NCI-H510A (cell line): Measurements from ENCODE around the gene CCNT2.
"Not testable (repeated sequence)": the region's sequence is repeated elsewhere in the genome, so short reads cannot be mapped to it uniquely, and the experiment has no call there.

Source experiments
- DNase-seq: peaks from one replicate; lab custom pipeline; 2025; lab: John Stamatoyannopoulos, UW

CCNT2 gene

DNA sequence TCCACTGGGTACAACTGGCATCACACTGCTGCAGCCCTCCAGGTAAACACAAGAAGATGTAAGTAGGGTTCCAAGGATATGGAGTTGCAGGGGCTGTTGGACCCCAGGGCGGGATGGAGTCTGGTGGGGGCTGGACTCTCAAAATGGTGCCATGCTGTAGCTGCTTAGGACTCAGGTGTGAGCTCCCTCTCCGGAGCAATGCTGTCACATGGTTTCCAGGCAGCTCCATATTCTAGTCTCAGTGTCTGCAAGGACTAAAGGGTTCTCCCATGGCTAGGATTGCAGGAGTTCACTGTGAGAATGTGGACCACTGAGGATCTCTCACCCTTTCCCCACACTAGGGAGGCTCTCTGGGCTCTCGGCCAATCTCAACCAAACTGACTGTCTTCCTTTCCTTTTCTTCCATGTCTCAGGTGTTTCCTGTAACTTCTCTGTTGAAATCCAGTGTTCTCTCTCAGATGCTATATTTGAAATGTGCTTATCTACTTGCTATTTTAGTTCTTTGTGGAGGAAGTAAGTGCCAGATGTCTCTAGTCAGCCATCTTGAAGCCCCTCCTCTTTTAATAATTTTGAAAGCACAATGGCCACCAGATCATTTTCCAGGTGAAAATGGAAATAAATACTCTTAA is 57.6 kb downstream of the CCNT2 start:
- DNase-seq: no peak

DNA sequence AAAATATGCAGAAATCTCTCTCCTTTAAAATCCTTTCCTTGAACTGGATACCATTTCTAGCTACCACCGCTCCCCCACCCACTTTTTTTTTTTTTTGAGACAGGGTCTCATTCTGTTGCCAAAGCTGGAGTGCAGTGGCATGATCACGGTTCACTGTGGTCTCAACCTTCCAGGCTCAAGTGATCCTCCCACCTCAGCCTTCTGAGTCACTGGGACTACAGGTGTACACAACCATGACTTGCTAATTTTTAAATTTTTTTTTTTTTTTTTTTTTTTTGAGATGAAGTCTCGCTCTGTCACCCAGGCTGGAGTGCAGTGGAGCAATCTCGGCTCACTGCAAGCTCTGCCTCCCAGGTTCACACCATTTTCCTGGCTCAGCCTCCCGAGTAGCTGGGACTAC is 58.5 kb downstream of the CCNT2 start:
- not testable (repeated sequence) for DNase-seq

GRCh38 chr2:134979221-134979620 is 60.6 kb downstream of the CCNT2 start:
- no peak for DNase-seq

- DNase-seq: no peak
Observed at GRCh38 chr2:134980639-134981038, 62.0 kb downstream of the CCNT2 start.

- DNase-seq: no peak
Observed at GRCh38 chr2:134982603-134983002, 64.0 kb downstream of the CCNT2 start.

DNA sequence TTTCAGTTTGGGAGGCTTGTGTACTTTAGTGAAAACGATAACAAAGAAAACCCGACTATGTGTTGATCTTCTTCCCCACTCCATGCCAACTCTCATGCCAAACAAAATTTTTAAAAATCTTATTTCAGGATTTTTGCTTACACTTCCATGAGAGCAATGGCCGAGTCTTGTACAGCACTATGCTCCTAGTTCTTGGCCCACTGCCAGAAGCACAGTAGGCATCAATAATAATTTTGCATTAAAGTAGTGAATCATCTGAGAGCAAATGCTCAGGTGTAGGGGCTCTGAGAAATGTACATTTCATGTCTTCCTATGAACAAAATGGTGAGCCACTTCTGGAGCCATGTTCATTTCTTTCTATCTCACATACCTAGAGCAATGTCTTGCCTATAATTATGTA is 66.4 kb downstream of the CCNT2 start:
- DNase-seq: no peak

- no peak for DNase-seq
Observed at GRCh38 chr2:134988994-134989605, 70.5 kb downstream of the CCNT2 start.

GRCh38 chr2:134999521-134999920 is 80.9 kb downstream of the CCNT2 start:
- DNase-seq: no peak

DNA sequence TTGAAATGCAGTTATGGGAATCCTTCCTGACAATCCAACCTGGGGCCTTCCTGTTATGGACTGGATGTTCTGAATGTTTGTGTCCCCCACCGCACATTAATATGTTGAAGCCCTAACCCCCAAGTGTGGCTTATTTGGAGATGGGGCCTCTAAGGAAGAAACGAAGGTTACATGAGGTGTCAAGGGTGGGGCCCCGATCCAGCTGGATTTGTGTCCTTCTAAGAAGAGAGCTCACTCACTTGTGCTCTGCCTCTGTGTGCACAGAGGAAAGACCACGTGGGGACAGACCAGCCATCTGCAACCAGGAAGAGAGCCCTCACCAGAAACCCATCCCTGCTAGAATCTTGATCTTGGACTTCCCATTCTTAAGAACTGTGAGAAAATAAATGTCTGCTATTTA is 84.2 kb downstream of the CCNT2 start:
- no peak for DNase-seq

DNA sequence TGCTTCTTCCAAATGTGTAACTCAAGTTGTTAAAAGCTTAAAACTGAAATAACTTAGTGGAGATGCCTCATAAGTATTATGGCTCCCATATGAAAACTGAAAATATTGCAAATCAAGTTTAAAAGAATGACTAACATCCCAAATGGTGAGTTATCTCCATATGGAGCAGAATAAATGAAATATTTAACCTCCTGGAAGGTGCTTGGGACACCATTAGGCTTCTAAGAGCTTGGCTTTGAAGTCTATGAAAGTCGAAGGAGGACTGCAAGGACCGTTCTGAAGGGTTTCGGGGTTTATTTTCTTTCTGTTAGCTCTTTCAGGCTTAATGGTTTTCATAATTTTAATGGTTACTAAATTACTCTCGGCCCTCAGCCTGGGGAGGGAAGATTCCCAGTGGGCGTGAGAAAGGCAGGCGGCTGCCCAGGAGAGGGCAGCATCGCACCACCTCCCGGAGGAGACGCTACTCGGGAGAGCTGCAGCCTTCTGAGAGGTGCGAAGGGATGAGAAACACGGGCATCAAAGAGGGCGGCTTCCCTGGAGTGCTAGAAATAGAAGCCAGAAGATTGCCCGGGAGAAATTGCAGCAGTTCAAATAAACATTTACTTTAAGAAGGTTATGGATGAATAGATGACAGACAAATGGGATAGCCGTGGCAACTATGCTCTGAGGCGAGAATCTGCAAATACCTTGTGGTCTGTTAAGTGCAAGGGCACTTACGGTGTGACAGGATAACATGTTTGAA is 85.6 kb downstream of the CCNT2 start:
- DNase-seq: peak; percentile 36

DNA sequence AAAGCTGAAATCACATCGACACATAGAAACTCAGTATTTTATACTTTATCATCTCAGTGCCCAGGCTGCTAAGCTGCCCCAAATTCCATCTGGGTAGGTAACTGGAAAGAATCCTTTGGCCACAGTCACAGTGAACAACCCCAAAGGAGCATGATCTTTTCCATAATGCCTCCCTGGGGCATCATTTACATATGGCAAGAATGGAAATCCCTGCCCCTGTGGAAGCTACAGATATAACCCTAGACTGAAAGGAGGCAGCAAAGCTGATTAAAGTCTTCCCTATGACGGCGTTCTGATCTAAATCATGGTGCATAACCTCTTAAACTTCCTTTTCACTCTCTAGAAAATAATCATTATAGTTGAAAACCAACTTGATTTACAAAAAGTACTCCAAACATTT is 87.1 kb downstream of the CCNT2 start:
- no peak for DNase-seq
